ENCODE results near the gene KDF1. TPM values are rescaled to one million over a fixed set of nuclear protein-coding genes. Genes with fewer than 3 reads are reported as not detected.

The KDF1 gene
- total and polyA plus RNA-seq, 2 of the 13 experiments (the other 11 are each of a cell fraction or from before 2014, with no cell fraction given) = 1.9 to 4.9 TPM

- TF ChIP-seq ARID5B (CRISPR knock-in tag; IDR thresholded peaks at IDR 0.05) (no peak), ZNF292 (CRISPR knock-in tag; IDR thresholded peaks at IDR 0.05; ENCODE audit: borderline replicate concordance, low read depth) (0 out of 2 replicates have a peak, but pooled peaks have one; percentile 44), ZNF318 (CRISPR knock-in tag; IDR thresholded peaks at IDR 0.05) (no peak), ZBED4 (CRISPR knock-in tag; IDR thresholded peaks at IDR 0.05; ENCODE audit: borderline replicate concordance) (no peak), ZNF18 (CRISPR knock-in tag; IDR thresholded peaks at IDR 0.05; ENCODE audit: insufficient replicate concordance) (peak; percentile 45), U2AF1 (optimal IDR thresholded peaks at IDR 0.05; ENCODE audit: low read depth, low read length) (no peak), ZBTB37 (CRISPR knock-in tag; IDR thresholded peaks at IDR 0.05) (peak; percentile 78; the same call in 1 of the 2 replicates), ZBTB21 (CRISPR knock-in tag; IDR thresholded peaks at IDR 0.05) (no peak), MBNL3 (CRISPR knock-in tag; conservative IDR thresholded peaks at IDR 0.05) (no peak)
These were observed 15.1 kb downstream of the KDF1 start (continued) for GRCh38 chr1:26945138-26945537.
